T-cell (primary cell): ENCODE measurements around the gene HIF1A. TPM values are rescaled to one million over a fixed set of nuclear protein-coding genes. Genes with fewer than 3 reads are reported as not detected.
A peak's percentile ranks its signal among the peaks of the same experiment; 100 is the strongest.

Experiments
- ATAC-seq, 4 experiments: fragments of 200-7000 bp in 3 of 4; fragments of 150-1000 bp in 1 of 4; cut with Tn5 transposase; replicated peaks in 1 of 4; 1 replicate in 3 of 4; 2 replicates in 1 of 4; pipeline ENCODE4 v1.10.0; 2021; ENCODE audit warnings: moderate library complexity in 3 of 4, mild to moderate bottlenecking in 2 of 4, moderate number of reproducible peaks in 1 of 4
- CTCF ChIA-PET, 2 donors: fragments of 300-600 bp; sonication (Branson Sonifier 250); formaldehyde crosslinking; loops; one replicate each; lab custom pipeline; 2022; ENCODE audit warnings: antibody characterized with exemption in 2 of 2; lab: Charles Lee
- POLR2A ChIA-PET, 2 donors: fragments of 300-600 bp; sonication (Branson Sonifier 250); formaldehyde crosslinking; loops; one replicate each; lab custom pipeline; 2022; ENCODE audit warnings: antibody characterized with exemption in 2 of 2; lab: Charles Lee
- DNase-seq, 35 experiments: peaks; one replicate each; pipeline versions ENCODE4 v3.0.0 to v3.0.0-alpha.2; 2013 to 2023
- H3K27ac ChIP-seq: one replicate; pipeline ENCODE4 v1.5.1; 2013; ENCODE audit warnings: low read length
- H3K27me3 ChIP-seq, 2 experiments: replicated peaks in 1 of 2; 1 replicate in 1 of 2; 2 replicates in 1 of 2; pipeline versions ENCODE4 v1.6.1 to v1.7.0; 2013; ENCODE audit warnings: low read length in 1 of 2, mixed read lengths in 1 of 2; ENCODE audit not compliant: control insufficient read depth in 2 of 2, insufficient read depth in 2 of 2; ENCODE audit errors: extremely low read depth in 1 of 2
- H3K36me3 ChIP-seq, 2 donors: 1 replicate in 1 of 2; 2 replicates in 1 of 2; pipeline versions ENCODE4 v1.6.1 to v1.7.0; 2013; ENCODE audit warnings: low read length in 1 of 2; ENCODE audit not compliant: control insufficient read depth in 2 of 2, insufficient read depth in 1 of 2; ENCODE audit errors: extremely low read depth in 1 of 2
- H3K4me1 ChIP-seq, 2 experiments: 1 replicate in 1 of 2; 2 replicates in 1 of 2; pipeline versions ENCODE4 v1.6.1 to v1.7.0; 2013; ENCODE audit warnings: low read length in 2 of 2, mixed read lengths in 1 of 2; ENCODE audit not compliant: insufficient read depth in 2 of 2, control insufficient read depth in 1 of 2; ENCODE audit errors: extremely low read depth in 1 of 2
- H3K4me3 ChIP-seq, 2 donors: 1 replicate in 1 of 2; 2 replicates in 1 of 2; pipeline versions ENCODE4 v1.5.1 to v1.7.0; 2013; ENCODE audit warnings: mild to moderate bottlenecking in 2 of 2, low read length in 1 of 2, moderate library complexity in 1 of 2; ENCODE audit not compliant: control insufficient read depth in 1 of 2; ENCODE audit errors: extremely low read depth in 1 of 2
- H3K9me3 ChIP-seq: 2 replicates; pipeline ENCODE4 v1.7.0; 2013
- H3K27ac Mint-ChIP-seq, 2 donors: one replicate each; pipeline ENCODE4 v1.8.0; 2020 to 2021; ENCODE audit warnings: mild to moderate bottlenecking in 2 of 2, mixed read lengths in 2 of 2
- H3K27me3 Mint-ChIP-seq, 2 donors: one replicate each; pipeline ENCODE4 v1.8.0; 2021 to 2022; ENCODE audit warnings: mixed read lengths in 2 of 2
- H3K36me3 Mint-ChIP-seq: one replicate; pipeline ENCODE4 v1.8.0; 2021; ENCODE audit warnings: mixed read lengths
- H3K4me1 Mint-ChIP-seq, 3 donors: one replicate each; pipeline ENCODE4 v1.8.0; 2020 to 2022; ENCODE audit warnings: mixed read lengths in 3 of 3, mild to moderate bottlenecking in 1 of 3
- H3K4me3 Mint-ChIP-seq, 3 donors: one replicate each; pipeline ENCODE4 v1.8.0; 2020 to 2022; ENCODE audit warnings: mild to moderate bottlenecking in 3 of 3, mixed read lengths in 3 of 3, moderate library complexity in 3 of 3
- H3K9me3 Mint-ChIP-seq, 3 donors: one replicate each; pipeline ENCODE4 v1.8.0; 2020 to 2022; ENCODE audit warnings: mixed read lengths in 3 of 3
- WGBS: methylation state at CpG from one replicate; pipeline ENCODE4 v1.1.5; 2013; ENCODE audit warnings: missing lambda C conversion rate; ENCODE audit not compliant: insufficient coverage; 5-methylcytosine and 5-hydroxymethylcytosine counted together
- total RNA-seq, 35 experiments: library from RNA in 6 of 35; stranded (reverse) in 6 of 35; fragments of 120-200 nt in 1 of 35; gene quantifications; one replicate each; pipeline versions ENCODE4 v1.2.1 to v1.2.4 and lab custom pipeline; 2013 to 2026

Gene HIF1A
- total RNA-seq, 5 donors from 2014 or later (not counting 1 experiment from before 2014, with no cell fraction given), result 80.2 to 200 (median 87.8) TPM

DNA sequence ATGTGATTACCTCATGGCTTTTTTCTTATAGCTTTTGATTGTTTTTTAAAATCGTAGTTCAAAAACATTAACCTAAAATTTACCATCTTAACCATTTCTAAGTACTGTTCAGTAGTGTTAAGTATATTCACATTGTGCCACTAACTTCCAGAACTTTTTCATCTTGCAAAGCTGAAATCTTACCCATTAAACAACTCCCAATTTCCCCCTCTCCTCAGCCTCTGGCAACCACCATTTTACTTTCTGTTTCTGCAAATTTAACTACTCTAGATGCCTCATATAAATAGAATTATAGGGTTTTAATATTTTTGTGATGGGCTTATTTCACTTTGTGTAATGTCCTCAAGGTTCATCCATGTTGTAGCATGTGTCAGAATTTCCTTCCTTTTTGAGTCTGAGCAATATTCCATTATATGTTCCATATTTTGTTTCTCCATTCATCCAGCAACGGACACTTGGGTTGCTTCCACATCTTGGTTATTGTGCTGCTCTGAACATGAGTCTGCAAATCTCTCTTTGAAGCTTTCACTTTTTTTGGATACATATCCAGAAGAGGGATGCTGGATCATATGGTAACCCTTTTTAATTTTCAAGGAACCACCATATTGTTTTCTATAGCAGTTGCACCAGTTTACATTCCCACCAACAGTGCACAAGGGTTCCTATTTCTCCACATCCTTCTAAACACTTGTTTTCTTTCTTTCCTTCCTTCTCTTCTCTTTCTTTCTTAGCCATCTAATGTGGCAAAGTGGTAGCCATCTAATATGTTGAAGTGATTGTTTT, 5.0 kb downstream of the HIF1A start:
- Mint-ChIP-seq H3K27me3 (no peaks in the 10 kb centered on the region), H3K9me3 (no peaks in the 10 kb centered on the region), H3K4me1 (peaks cover 76 to 84% (median 79%) of the 10 kb centered on the region in 3 donors), H3K36me3 (no peaks in the 10 kb centered on the region), H3K4me3 (peak overlapping the region; percentile 71 to 99 (median 93)), H3K27ac (peak overlapping the region; percentile 63 to 80)
- Histone ChIP-seq H3K27me3 (no peaks in the 10 kb centered on the region), H3K27ac (no peak overlapping the region), H3K4me3 (no peak overlapping the region), H3K36me3 (no peaks in the 10 kb centered on the region), H3K4me1 (peaks cover 18 to 46% of the 10 kb centered on the region in 2 experiments), H3K9me3 (no peaks in the 10 kb centered on the region)
- POLR2A ChIA-PET, result interaction anchor here in 1 of 2 donors (2.0 kb wide), 1 partner anchor 20 kb away, joined by 5 read pairs; no protein-coding TSS in a partner anchor
- CTCF ChIA-PET, result interaction anchor here in 1 of 2 donors (0.6 to 1.5 kb wide), 3 partner anchors 9 to 248 kb away, joined by 3 to 4 read pairs (median 4); no protein-coding TSS in a partner anchor
- no CpG with 5 or more reads among the region's 2 CpGs for WGBS
- DNase-seq (no peak), ATAC-seq (no peak)

DNA sequence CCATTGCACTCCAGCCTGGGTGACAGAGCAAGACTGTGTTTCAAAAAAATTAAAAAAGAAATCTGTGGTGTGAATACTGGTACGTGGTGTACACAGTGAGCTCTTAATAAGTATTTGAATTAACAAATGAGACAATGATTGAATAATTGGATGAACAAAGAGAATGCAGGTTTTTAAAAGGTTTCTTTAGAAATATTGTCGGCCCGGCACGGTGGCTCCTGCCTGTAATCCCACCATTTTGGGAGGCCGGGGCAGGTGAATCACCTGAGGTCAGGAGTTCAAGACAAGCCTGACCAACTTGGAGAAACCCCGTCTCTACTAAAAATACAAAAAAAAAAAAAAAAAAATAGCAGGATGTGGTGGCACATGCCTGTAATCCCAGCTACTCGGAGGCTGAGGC, 6.6 kb downstream of the HIF1A start:
- no peaks in the 10 kb centered on the region for H3K9me3 ChIP-seq
- H3K36me3 ChIP-seq, result no peaks in the 10 kb centered on the region
- H3K4me3 ChIP-seq, result no peak overlapping the region
- H3K27ac Mint-ChIP-seq, result peak overlapping the region; percentile 39 to 52
- peaks cover 18 to 55% of the 10 kb centered on the region in 2 experiments for H3K4me1 ChIP-seq
- ChIA-PET POLR2A (interaction anchor here (0.7 kb wide), 3 partner anchors 24 to 1394 kb away, joined by 3 to 7 read pairs (median 6); no protein-coding TSS in a partner anchor), CTCF (interaction anchor here in 1 of 2 donors (0.6 to 0.8 kb wide), 3 partner anchors 16 to 1424 kb away, joined by 3 to 10 read pairs (median 3); no protein-coding TSS in a partner anchor)
- H3K4me3 Mint-ChIP-seq, result peak overlapping the region; percentile 24 to 34 (median 30)
- DNase-seq, result no peak
- ATAC-seq, result no peak
- H3K4me1 Mint-ChIP-seq, result peaks cover 89 to 93% (median 91%) of the 10 kb centered on the region in 3 donors
- no peaks in the 10 kb centered on the region for H3K27me3 ChIP-seq
- 35% methylated on average over 2 of the region's 7 CpGs for WGBS
- H3K27ac ChIP-seq, result no peak overlapping the region
- H3K27me3 Mint-ChIP-seq, result no peaks in the 10 kb centered on the region
- peaks cover 0 to 4% (median 0%) of the 10 kb centered on the region in 3 donors for H3K9me3 Mint-ChIP-seq
- H3K36me3 Mint-ChIP-seq, result peaks cover 5% of the 10 kb centered on the region

DNA sequence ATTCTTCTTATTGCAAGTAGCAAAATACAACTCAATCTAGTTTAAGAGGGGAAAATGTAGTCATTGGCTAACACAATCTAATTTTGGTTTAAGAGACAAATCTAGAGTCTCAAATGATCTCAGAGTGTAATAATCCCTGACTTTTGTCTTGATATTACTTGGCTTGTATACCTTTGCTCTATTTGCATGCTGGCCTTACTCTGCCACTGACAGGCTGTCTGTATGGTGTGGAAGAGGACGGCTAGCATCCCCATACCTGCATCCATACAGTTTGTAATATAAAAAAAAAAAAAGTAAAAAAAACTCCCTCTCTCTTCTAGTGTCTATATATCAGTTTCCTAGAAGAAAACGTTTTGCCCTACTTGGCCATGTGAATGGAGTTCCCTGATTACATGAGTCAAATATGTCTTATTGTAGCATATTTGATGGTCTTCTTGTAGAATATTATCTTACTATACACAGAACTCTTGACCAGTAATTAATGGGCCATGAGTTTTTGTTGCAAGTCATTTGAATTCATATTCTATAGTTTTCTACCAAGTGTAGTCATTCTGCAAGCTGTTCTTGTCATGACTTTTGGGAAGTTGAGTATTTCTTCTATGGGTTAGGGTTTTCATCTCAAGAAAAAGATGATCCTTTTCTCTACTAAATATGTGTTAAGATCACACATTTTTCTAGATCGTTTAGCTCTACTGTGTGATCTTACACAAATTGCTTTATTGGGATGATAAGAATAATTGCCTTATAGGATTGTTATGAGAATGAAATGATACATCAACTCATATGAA, 8.2 kb downstream of the HIF1A start:
- WGBS, result no CpG with 5 or more reads among the region's 3 CpGs
- POLR2A ChIA-PET, result interaction anchor here (0.6 to 1.2 kb wide), 3 partner anchors 8 to 170 kb away, joined by 3 to 5 read pairs (median 3); partner anchors contain the start of gene HIF1A (in 1 of the 2)
- no peaks in the 10 kb centered on the region for H3K27me3 ChIP-seq
- Mint-ChIP-seq H3K4me3 (peak overlapping the region in 2 of 3 donors; percentile 13 to 25), H3K4me1 (peaks cover 82 to 87% (median 86%) of the 10 kb centered on the region in 3 donors), H3K9me3 (peaks cover 0 to 4% (median 0%) of the 10 kb centered on the region in 3 donors), H3K27ac (peak overlapping the region; percentile 39 to 44), H3K36me3 (peaks cover 6% of the 10 kb centered on the region), H3K27me3 (no peaks in the 10 kb centered on the region)
- H3K27ac ChIP-seq, result no peak overlapping the region
- CTCF ChIA-PET, result interaction anchor here in 1 of 2 donors (0.8 to 1.0 kb wide), 3 partner anchors 10 to 1613 kb away, joined by 3 to 7 read pairs (median 5); no protein-coding TSS in a partner anchor
- no peaks in the 10 kb centered on the region for H3K9me3 ChIP-seq
- H3K4me3 ChIP-seq, result no peak overlapping the region
- H3K36me3 ChIP-seq, result no peaks in the 10 kb centered on the region
- H3K4me1 ChIP-seq, result peaks cover 18 to 41% of the 10 kb centered on the region in 2 experiments
- peak in 1 of 4 experiments; percentile 28 for ATAC-seq
- no peak for DNase-seq

DNA sequence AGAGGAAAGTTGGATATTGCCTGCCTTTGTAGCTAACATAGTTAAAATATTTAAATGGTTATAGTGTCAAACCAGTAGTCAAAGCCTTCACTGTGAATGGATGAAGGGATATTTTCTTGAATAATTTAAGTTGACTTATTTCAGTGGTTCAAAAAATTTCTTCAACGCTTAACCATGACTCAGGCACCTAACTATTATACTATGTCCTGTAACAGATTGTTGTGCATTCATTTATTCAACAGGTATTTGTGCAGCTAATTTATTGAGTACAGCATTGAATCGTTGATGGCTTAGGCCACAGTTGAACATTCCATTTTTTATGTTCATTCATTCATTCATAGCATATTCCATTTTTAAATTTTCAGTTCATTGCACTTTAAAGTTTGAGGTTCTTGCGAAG, 9.2 kb downstream of the HIF1A start:
- peaks cover 0 to 4% (median 0%) of the 10 kb centered on the region in 3 donors for H3K9me3 Mint-ChIP-seq
- H3K4me3 ChIP-seq, result no peak overlapping the region
- ATAC-seq, result no peak

DNA sequence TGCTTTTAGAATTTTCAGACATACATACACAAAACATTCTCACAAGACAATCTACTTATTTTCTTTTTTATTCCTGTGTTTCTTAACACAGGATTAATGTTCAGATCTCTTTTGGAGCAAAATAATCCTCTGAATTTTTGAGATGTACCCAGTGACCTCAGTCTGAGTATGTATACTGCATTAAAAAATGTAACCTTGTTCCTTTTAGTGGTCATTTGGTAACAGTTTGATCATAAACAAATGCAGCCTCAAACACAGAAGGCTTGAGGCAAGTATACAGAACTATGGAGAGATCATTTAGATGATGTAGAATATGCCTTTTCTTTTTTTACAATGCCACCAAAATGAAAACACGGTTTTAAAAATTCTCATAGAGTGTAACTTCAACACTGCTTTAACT, 9.7 kb downstream of the HIF1A start:
- ATAC-seq (no peak), DNase-seq (no peak)
- ChIA-PET POLR2A (interaction anchor here (0.5 to 1.9 kb wide), 5 partner anchors 7 to 57 kb away, joined by 3 to 9 read pairs (median 4); partner anchors contain the start of gene SNAPC1 (in 1 of the 2)), CTCF (interaction anchor here in 1 of 2 donors (0.7 kb wide), 1 partner anchor 228 kb away, joined by 3 read pairs; no protein-coding TSS in a partner anchor)
- peaks cover 83 to 87% (median 87%) of the 10 kb centered on the region in 3 donors for H3K4me1 Mint-ChIP-seq
- no peaks in the 10 kb centered on the region for H3K36me3 ChIP-seq
- H3K27ac Mint-ChIP-seq, result peak overlapping the region in 1 of 2 donors; percentile 29
- peaks cover 8% of the 10 kb centered on the region for H3K36me3 Mint-ChIP-seq
- H3K4me3 ChIP-seq, result no peak overlapping the region
- H3K9me3 Mint-ChIP-seq, result peaks cover 0 to 4% (median 0%) of the 10 kb centered on the region in 3 donors
- H3K4me3 Mint-ChIP-seq, result peak overlapping the region in 1 of 3 donors; percentile 4
- WGBS, result no CpG with 5 or more reads among the region's 1 CpG
- H3K9me3 ChIP-seq, result no peaks in the 10 kb centered on the region
- peaks cover 18 to 37% of the 10 kb centered on the region in 2 experiments for H3K4me1 ChIP-seq
- no peak overlapping the region for H3K27ac ChIP-seq
- no peaks in the 10 kb centered on the region for H3K27me3 Mint-ChIP-seq
- no peaks in the 10 kb centered on the region for H3K27me3 ChIP-seq

More for the DNA sequence above, 9.2 kb downstream of the HIF1A start:
- no peak for DNase-seq
- ChIA-PET POLR2A (interaction anchor here (0.6 to 1.2 kb wide), 3 partner anchors 8 to 35 kb away, joined by 3 to 8 read pairs (median 3); partner anchors contain the start of gene HIF1A (in 1 of the 2)), CTCF (interaction anchor here (0.7 to 0.9 kb wide), 2 partner anchors 9 to 228 kb away, joined by 3 to 7 read pairs; no protein-coding TSS in a partner anchor)
- Mint-ChIP-seq H3K4me3 (no peak overlapping the region), H3K4me1 (peaks cover 82 to 87% (median 86%) of the 10 kb centered on the region in 3 donors), H3K27me3 (no peaks in the 10 kb centered on the region), H3K36me3 (peaks cover 8% of the 10 kb centered on the region), H3K27ac (peak overlapping the region in 1 of 2 donors; percentile 29)
- Histone ChIP-seq H3K9me3 (no peaks in the 10 kb centered on the region), H3K36me3 (no peaks in the 10 kb centered on the region), H3K4me1 (peaks cover 18 to 34% of the 10 kb centered on the region in 2 experiments), H3K27me3 (no peaks in the 10 kb centered on the region), H3K27ac (no peak overlapping the region)
- WGBS, result no CpG with 5 or more reads among the region's 3 CpGs
